Progenitor cell of endocrine pancreas (in vitro differentiated cells): ENCODE data around the gene IL12RB1. TPM values are rescaled to one million over a fixed set of nuclear protein-coding genes. Genes with fewer than 3 reads are reported as not detected.

Experiments
- DNase-seq: peaks from one replicate; pipeline ENCODE4 v3.0.0; 2021; ENCODE audit warnings: low spot score; ENCODE audit not compliant: unreplicated experiment
- H3K27ac Mint-ChIP-seq: 2 replicates; pipeline ENCODE4 v1.8.0; 2021; ENCODE audit warnings: mild to moderate bottlenecking, moderate library complexity, mixed read lengths
- H3K27me3 Mint-ChIP-seq: 2 replicates; pipeline ENCODE4 v1.8.0; 2021; ENCODE audit warnings: mixed read lengths
- H3K36me3 Mint-ChIP-seq: 2 replicates; pipeline ENCODE4 v1.8.0; 2022; ENCODE audit warnings: mixed read lengths; ENCODE audit not compliant: insufficient read depth
- H3K4me1 Mint-ChIP-seq: 2 replicates; pipeline ENCODE4 v1.8.0; 2021; ENCODE audit warnings: low read depth, mixed read lengths
- H3K4me3 Mint-ChIP-seq: 2 replicates; pipeline ENCODE4 v1.8.0; 2021; ENCODE audit warnings: low read depth, mild to moderate bottlenecking, moderate library complexity, mixed read lengths
- H3K9me3 Mint-ChIP-seq: 2 replicates; pipeline ENCODE4 v1.8.0; 2021; ENCODE audit warnings: low read depth, mixed read lengths
- total RNA-seq: library from RNA; stranded (reverse); gene quantifications from 2 replicates; pipeline ENCODE4 v1.2.1, GENCODE V29; 2021
- TF ChIP-seq, protein P1 (sequence below): fragments of 200-600 bp; sonication (generic); IDR thresholded peaks from one replicate; pipeline ENCODE4 v1.5.0; 2021; ENCODE audit warnings: antibody characterized with exemption, mild to moderate bottlenecking; ENCODE audit not compliant: unreplicated experiment

The IL12RB1 gene
- total RNA-seq, 1 donor from 2014 or later: not detected

DNA sequence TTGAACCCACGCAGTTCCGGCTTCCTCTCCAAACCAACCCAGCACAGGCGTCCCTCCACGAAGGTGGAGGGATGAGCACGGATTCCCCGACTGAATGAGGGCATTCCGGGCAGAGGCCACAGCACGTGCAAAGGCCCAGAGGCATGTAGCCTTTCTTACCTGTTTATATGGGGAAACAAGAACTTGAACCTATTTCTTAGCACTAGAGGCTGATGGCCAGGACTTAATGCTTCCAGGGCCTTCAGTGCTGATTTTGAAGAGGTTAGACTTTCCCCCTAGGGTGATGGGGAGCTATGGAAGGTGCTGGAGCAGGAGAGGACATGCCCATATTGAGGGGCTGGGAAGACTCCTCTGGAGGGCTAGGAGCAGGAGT, 12.9 kb upstream of the IL12RB1 start:
- no peaks in the 10 kb centered on the region for H3K36me3 Mint-ChIP-seq
- DNase-seq: no peak
- no peaks in the 10 kb centered on the region for H3K9me3 Mint-ChIP-seq
- H3K4me1 Mint-ChIP-seq: no peaks in the 10 kb centered on the region
- H3K27ac Mint-ChIP-seq: no peak overlapping the region
- H3K4me3 Mint-ChIP-seq: no peak overlapping the region
- H3K27me3 Mint-ChIP-seq: peaks cover 34% of the 10 kb centered on the region
- TF ChIP-seq, protein P1, sequence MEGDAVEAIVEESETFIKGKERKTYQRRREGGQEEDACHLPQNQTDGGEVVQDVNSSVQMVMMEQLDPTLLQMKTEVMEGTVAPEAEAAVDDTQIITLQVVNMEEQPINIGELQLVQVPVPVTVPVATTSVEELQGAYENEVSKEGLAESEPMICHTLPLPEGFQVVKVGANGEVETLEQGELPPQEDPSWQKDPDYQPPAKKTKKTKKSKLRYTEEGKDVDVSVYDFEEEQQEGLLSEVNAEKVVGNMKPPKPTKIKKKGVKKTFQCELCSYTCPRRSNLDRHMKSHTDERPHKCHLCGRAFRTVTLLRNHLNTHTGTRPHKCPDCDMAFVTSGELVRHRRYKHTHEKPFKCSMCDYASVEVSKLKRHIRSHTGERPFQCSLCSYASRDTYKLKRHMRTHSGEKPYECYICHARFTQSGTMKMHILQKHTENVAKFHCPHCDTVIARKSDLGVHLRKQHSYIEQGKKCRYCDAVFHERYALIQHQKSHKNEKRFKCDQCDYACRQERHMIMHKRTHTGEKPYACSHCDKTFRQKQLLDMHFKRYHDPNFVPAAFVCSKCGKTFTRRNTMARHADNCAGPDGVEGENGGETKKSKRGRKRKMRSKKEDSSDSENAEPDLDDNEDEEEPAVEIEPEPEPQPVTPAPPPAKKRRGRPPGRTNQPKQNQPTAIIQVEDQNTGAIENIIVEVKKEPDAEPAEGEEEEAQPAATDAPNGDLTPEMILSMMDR: no peak

DNA sequence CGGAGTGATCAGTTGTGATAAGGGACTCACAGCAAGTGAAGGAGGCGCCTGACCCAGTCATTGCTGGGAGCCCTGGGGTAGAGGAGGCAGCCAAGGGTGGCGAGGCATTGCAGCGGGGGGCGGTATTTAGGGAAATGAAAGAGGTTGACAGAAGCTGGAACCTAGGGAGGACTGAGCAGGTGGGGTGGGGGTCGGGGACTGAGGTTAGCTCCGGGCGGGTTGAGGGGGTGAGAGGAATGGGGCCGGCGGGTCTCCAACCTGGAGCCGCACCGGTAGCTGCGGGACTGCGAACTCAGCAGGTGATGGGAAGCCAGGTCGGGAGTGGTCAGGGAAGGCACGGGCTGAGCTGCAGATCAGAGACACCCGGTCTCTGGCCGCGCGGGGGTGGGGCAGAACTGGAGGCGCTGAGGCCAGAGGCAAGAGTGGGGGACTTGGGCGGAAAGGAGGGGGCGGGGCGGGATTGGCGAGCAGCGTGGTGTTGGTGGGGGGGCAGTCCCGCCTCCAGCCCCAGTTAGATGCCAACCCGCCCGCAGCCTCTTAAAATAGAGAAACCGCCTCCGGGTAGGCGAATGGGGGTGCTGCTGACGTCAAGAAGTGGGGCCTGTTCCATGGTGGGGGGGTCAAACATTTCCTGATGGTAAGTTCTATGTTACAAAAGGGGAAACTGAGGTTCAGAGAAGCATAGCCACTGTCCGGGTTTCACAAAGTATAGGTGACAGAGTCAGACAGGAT, 12.3 kb upstream of the IL12RB1 start:
- Mint-ChIP-seq H3K27me3 (peaks cover 34% of the 10 kb centered on the region), H3K9me3 (no peaks in the 10 kb centered on the region), H3K4me1 (no peaks in the 10 kb centered on the region), H3K27ac (no peak overlapping the region), H3K36me3 (no peaks in the 10 kb centered on the region), H3K4me3 (peak overlapping the region; percentile 53)
- TF ChIP-seq, protein P1: no peak
- DNase-seq: no peak

DNA sequence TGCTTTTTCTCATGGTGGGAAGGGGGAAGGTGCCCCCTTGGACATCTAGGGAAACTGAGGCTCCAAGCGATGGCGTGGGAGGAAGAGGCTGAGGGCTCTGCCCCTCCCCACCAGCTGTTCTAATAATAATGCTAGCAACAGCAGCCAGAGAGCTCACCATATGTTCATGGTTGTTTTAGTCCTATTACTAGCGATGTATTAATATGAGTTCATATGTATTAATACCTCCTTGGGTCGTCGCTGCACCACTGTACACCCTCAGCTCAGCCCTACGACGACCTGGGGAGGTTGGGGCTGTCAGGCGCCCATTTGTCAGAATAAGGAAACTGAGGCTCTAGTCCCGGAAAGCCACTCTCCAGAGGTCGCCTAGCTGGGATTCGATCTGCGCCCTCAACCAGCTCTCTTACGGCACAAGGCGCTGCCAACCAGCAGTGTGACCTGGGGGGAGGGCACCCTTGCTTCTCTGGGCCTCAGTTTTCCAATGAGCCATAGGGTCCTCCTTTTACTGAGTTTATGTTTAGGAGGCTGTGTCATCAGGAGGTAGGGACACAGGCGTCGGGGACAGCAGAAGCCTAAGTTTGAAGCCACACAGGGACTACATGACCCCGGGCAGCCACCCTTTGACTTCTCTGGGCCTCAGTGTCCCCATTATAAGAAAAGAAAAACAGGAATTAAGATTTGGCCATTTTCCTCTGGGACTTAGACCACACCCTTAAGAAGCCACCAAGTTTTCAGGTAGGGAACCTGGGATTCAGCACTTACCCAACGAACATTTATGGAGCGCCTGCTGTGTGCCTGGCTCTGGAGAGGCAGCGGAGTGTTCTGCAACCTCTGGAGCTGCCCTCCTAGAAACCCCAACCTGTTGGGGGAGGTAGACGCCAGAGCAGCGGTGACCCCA, 11.5 kb upstream of the IL12RB1 start:
- no peak overlapping the region for H3K27ac Mint-ChIP-seq
- TF ChIP-seq, protein P1: no peak
- no peak for DNase-seq
- peaks cover 34% of the 10 kb centered on the region for H3K27me3 Mint-ChIP-seq
- H3K4me1 Mint-ChIP-seq: no peaks in the 10 kb centered on the region
- no peaks in the 10 kb centered on the region for H3K9me3 Mint-ChIP-seq
- peak overlapping the region; percentile 53 for H3K4me3 Mint-ChIP-seq
- no peaks in the 10 kb centered on the region for H3K36me3 Mint-ChIP-seq

DNA sequence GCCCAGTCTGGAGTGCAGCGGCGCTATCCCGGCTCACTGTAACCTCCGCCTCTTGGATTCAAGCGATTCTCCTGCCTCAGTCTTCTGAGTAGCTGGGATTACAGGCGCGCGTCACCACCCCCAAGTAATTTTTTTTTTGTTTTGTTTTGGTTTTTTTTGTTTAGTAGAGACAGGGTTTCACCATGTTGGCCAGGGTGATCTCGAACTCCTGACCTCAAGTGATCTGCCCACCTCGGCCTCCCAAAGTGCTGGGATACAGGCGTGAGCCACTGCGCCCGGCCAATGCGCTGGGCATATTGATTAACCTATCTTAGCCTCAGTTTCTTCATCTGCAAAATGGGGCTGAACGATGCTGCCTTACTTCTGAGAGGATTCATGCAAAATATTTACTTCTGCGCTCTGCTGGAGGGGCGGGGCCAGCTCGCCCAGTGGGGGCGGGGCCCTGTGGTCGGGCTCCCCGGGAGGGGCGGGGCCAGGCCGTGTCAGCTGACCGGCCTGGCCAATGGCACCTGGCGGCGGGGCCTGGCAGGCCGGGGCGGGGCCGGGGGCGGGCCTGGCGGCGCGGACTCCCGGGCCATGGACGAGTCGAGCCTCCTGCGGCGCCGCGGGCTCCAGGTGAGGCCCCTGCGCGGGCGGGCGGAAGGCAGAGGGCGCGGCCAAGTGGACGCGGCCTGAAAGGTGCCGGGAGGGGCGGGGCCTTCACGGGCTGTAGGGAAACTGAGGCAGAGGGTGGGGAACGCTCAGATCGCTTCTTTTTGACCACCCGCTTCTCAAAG, 10.7 kb upstream of the IL12RB1 start, which contains the start of gene MAST3:
Gene MAST3, plus strand, starts transcription at position 562 of the 776 bp plus-strand sequence. Its CDS starts 15 bp downstream, at position 577.
- Mint-ChIP-seq H3K36me3 (no peaks in the 10 kb centered on the region), H3K4me3 (peak within 1 kb of the TSS; percentile 53), H3K9me3 (no peaks in the 10 kb centered on the region), H3K4me1 (no peaks in the 10 kb centered on the region), H3K27me3 (peaks cover 34% of the 10 kb centered on the region), H3K27ac (no peak within 1 kb of the TSS)
- TF ChIP-seq, protein P1: no peak
- DNase-seq: peak; percentile 68

DNA sequence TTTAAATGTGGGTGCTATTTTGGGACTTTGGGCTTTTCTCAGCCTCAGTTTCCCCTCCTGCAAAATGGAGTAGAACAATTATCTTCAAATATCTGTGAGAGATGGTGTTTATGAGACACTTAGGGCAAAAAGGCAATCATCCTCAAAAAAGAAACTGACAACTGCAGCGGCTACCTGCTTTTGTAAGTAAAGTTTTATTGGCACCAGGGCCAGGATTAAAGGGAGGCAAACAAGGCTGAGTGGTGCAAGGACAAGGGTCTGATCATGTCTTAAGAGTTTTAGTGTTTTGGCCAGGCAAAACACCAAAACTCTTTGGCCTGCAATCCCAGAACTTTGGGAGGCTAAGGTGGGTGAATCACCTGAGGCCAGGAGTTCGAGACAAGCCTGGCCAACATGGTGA, 9.5 kb upstream of the IL12RB1 start:
- Mint-ChIP-seq H3K36me3 (no peaks in the 10 kb centered on the region), H3K4me3 (no peak overlapping the region), H3K27me3 (peaks cover 31% of the 10 kb centered on the region), H3K27ac (no peak overlapping the region), H3K4me1 (no peaks in the 10 kb centered on the region), H3K9me3 (no peaks in the 10 kb centered on the region)
- no peak for DNase-seq
- TF ChIP-seq, protein P1: no peak
